Gastrocnemius medialis (tissue), 4 donors: ENCODE data around the gene ENDOU. TPM values are rescaled to one million over a fixed set of nuclear protein-coding genes. Genes with fewer than 3 reads are reported as not detected.

ENCODE experiments used
- ATAC-seq, 2 donors: fragments of 150-250 bp; one replicate each; pipeline ENCODE4 v1.9.1; 2016
- DNase-seq, 2 donors: peaks; one replicate each; pipeline ENCODE4 v3.0.0-alpha.2; 2019
- H3K27ac ChIP-seq, 4 donors: fragments of 200-600 bp; sonication (generic); 1 replicate in 1 of 4; 2 replicates in 3 of 4; pipeline ENCODE4 v1.5.1; 2016 to 2018; ENCODE audit warnings: mild to moderate bottlenecking in 2 of 4, moderate library complexity in 1 of 4
- H3K27me3 ChIP-seq, 3 donors: fragments of 200-600 bp; sonication (generic) in 2 of 3; 1 replicate in 1 of 3; 2 replicates in 2 of 3; pipeline versions ENCODE4 v1.5.1 to v1.6.0; 2016 to 2019; ENCODE audit warnings: mild to moderate bottlenecking in 1 of 3, moderate library complexity in 1 of 3
- H3K36me3 ChIP-seq, 2 donors: fragments of 200-600 bp; sonication (generic) in 1 of 2; one replicate each; pipeline ENCODE4 v1.5.1; 2017 to 2018
- H3K4me1 ChIP-seq, 2 donors: fragments of 200-600 bp; sonication (generic) in 1 of 2; one replicate each; pipeline ENCODE4 v1.5.1; 2016 to 2017; ENCODE audit warnings: mild to moderate bottlenecking in 2 of 2
- H3K4me3 ChIP-seq, 4 donors: fragments of 200-600 bp; sonication (generic) in 3 of 4; 1 replicate in 1 of 4; 2 replicates in 3 of 4; pipeline ENCODE4 v1.5.1; 2016 to 2019; ENCODE audit warnings: mild to moderate bottlenecking in 2 of 4
- H3K9me3 ChIP-seq, 3 donors: fragments of 200-600 bp; sonication (generic) in 2 of 3; 1 replicate in 1 of 3; 2 replicates in 2 of 3; pipeline ENCODE4 v1.5.1; 2016 to 2019
- CTCF ChIP-seq, 5 experiments: fragments of 450-650 bp in 3 of 5; fragments of 200-600 bp in 2 of 5; sonication (generic) in 2 of 5; IDR thresholded peaks in 4 of 5; conservative IDR thresholded peaks in 1 of 5; 1 replicate in 4 of 5; 2 replicates in 1 of 5; pipeline ENCODE4 v1.5.1; 2016 to 2019; ENCODE audit warnings: antibody characterized with exemption in 5 of 5, mild to moderate bottlenecking in 3 of 5, moderate library complexity in 3 of 5
- POLR2A ChIP-seq, 2 donors: fragments of 450-650 bp; IDR thresholded peaks; one replicate each; pipeline ENCODE4 v1.6.1; 2017; ENCODE audit warnings: antibody characterized with exemption in 2 of 2, mild to moderate bottlenecking in 2 of 2, moderate library complexity in 2 of 2
- in situ Hi-C, 4 donors: fragments of 200-750 bp; cut with MboI; loops; one replicate each; pipeline versions ENCODE4 v1.15.0 to v1.8.0; 2017; ENCODE audit warnings: low sequenced_read_pairs in 4 of 4
- intact Hi-C: fragments of 100-400 bp; cut with DNase I; formaldehyde crosslinking; loops from one replicate; pipeline ENCODE4 v1.15.1; 2023; ENCODE audit warnings: low total_unique reads
- total RNA-seq, 4 donors: library from RNA; depleted of rRNA; stranded (reverse); fragments of >200 nt; gene quantifications; one replicate each; pipeline versions ENCODE4 v1.1.0 to v1.2.3, GENCODE V29; 2016

The ENDOU gene
- total RNA-seq, 4 donors from 2014 or later, result 0.16 TPM; not detected in 3

- no peak for ATAC-seq
- no peaks in the 10 kb centered on the region for H3K9me3 ChIP-seq
- H3K4me1 ChIP-seq, result peaks cover 50 to 54% of the 10 kb centered on the region in 2 donors
- H3K36me3 ChIP-seq, result no peaks in the 10 kb centered on the region
- H3K27me3 ChIP-seq, result no peaks in the 10 kb centered on the region
- H3K4me3 ChIP-seq, result no peak overlapping the region
- intact Hi-C loops, result no loop called here
- in situ Hi-C loops, result loop anchor here in 2 of 4 donors (25.0 kb wide), 1 partner anchor 101 kb away; no protein-coding TSS in a partner anchor
- H3K27ac ChIP-seq, result peak overlapping the region; percentile 61 to 79 (median 64)
- no peak for DNase-seq
- TF ChIP-seq POLR2A (IDR thresholded peaks at IDR 0.05) (no peak), CTCF (IDR thresholded peaks at IDR 0.05 in 4 of 5, conservative IDR thresholded peaks at IDR 0.05 in 1 of 5) (no peak)
These were observed 10.9 kb upstream of the ENDOU start for GRCh38 chr12:47736216-47736615.

GRCh38 chr12:47735649-47736048 lies 10.4 kb upstream of the ENDOU start:
- in situ Hi-C loops (loop anchor here in 2 of 4 donors (25.0 kb wide), 1 partner anchor 102 kb away; no protein-coding TSS in a partner anchor), intact Hi-C loops (no loop called here)
- Histone ChIP-seq H3K9me3 (no peaks in the 10 kb centered on the region), H3K27ac (peak overlapping the region; percentile 61 to 79 (median 64)), H3K36me3 (no peaks in the 10 kb centered on the region), H3K4me1 (peaks cover 49 to 52% of the 10 kb centered on the region in 2 donors), H3K27me3 (no peaks in the 10 kb centered on the region), H3K4me3 (no peak overlapping the region)
- TF ChIP-seq POLR2A (IDR thresholded peaks at IDR 0.05) (no peak), CTCF (IDR thresholded peaks at IDR 0.05 in 4 of 5, conservative IDR thresholded peaks at IDR 0.05 in 1 of 5) (no peak)
- ATAC-seq (no peak), DNase-seq (no peak)

GRCh38 chr12:47734725-47735480 lies 9.6 kb upstream of the ENDOU start:
- no peaks in the 10 kb centered on the region for H3K27me3 ChIP-seq
- H3K4me1 ChIP-seq, result peaks cover 46 to 59% of the 10 kb centered on the region in 2 donors
- no peak for TF ChIP-seq POLR2A (IDR thresholded peaks at IDR 0.05)
- TF ChIP-seq CTCF (IDR thresholded peaks at IDR 0.05 in 4 of 5, conservative IDR thresholded peaks at IDR 0.05 in 1 of 5), result no peak
- in situ Hi-C loops, result loop anchor here in 2 of 4 donors (25.0 kb wide), 1 partner anchor 102 kb away; no protein-coding TSS in a partner anchor
- intact Hi-C loops, result no loop called here
- H3K36me3 ChIP-seq, result no peaks in the 10 kb centered on the region
- no peak overlapping the region for H3K4me3 ChIP-seq
- DNase-seq, result no peak
- ATAC-seq, result no peak
- H3K27ac ChIP-seq, result peak overlapping the region; percentile 61 to 79 (median 64)
- no peaks in the 10 kb centered on the region for H3K9me3 ChIP-seq

- Histone ChIP-seq H3K4me3 (no peak overlapping the region), H3K9me3 (no peaks in the 10 kb centered on the region), H3K27me3 (no peaks in the 10 kb centered on the region), H3K27ac (no peak overlapping the region), H3K36me3 (no peaks in the 10 kb centered on the region), H3K4me1 (peaks cover 40 to 56% of the 10 kb centered on the region in 2 donors)
- intact Hi-C loops, result no loop called here
- in situ Hi-C loops, result loop anchor here in 2 of 4 donors (25.0 kb wide), 1 partner anchor 104 kb away; no protein-coding TSS in a partner anchor
- DNase-seq (no peak), ATAC-seq (no peak)
- TF ChIP-seq POLR2A (IDR thresholded peaks at IDR 0.05) (no peak), CTCF (IDR thresholded peaks at IDR 0.05 in 4 of 5, conservative IDR thresholded peaks at IDR 0.05 in 1 of 5) (no peak)
These were observed 7.9 kb upstream of the ENDOU start for GRCh38 chr12:47733142-47733541.
